ENCODE results near the gene KRTAP10-11.
"Not testable (repeated sequence)": the region's sequence is repeated elsewhere in the genome, so short reads cannot be mapped to it uniquely, and the experiment has no call there.

Gene KRTAP10-11

GRCh38 chr21:44640761-44641160 is 5.5 kb upstream of the KRTAP10-11 start:
- DNase-seq = no peak

GRCh38 chr21:44643741-44644310 is 2.4 kb upstream of the KRTAP10-11 start:
- no peak for DNase-seq

DNA sequence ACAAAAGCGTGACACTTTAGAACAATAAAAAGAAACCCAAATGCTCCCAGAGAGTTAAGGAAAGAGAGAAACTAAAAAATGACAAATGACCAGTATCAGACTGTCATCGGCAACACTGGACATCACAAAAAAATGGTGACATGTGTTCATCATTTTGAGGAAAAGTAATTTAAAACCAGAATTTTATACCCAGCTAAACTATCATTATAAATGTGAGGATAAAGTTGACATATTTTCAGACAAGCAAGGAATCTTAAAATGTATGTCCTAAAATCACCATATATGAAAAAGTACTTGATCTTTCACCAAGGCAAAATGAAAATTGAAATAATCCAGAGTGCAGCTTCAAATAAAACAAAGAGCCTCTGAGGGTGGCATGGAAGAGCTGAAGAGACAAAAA is 1.3 kb upstream of the KRTAP10-11 start:
- DNase-seq = no peak

DNA sequence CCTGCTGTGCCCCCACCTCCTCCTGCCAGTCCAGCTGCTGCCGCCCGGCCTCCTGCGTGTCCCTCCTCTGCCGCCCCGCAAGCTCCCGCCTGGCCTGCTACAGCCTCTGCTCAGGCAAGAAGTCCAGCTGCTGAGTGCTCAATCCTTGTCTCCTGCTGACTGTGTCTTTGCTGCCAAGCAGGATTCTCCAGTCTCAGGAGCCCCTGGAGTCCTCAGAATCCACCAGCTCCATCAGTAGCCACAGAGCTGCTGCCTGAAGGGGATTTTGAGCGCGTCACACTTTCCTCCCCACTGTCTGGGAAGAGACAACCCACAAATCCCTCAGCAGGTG is 973 bp downstream of the KRTAP10-11 start:
- no peak for DNase-seq

DNA sequence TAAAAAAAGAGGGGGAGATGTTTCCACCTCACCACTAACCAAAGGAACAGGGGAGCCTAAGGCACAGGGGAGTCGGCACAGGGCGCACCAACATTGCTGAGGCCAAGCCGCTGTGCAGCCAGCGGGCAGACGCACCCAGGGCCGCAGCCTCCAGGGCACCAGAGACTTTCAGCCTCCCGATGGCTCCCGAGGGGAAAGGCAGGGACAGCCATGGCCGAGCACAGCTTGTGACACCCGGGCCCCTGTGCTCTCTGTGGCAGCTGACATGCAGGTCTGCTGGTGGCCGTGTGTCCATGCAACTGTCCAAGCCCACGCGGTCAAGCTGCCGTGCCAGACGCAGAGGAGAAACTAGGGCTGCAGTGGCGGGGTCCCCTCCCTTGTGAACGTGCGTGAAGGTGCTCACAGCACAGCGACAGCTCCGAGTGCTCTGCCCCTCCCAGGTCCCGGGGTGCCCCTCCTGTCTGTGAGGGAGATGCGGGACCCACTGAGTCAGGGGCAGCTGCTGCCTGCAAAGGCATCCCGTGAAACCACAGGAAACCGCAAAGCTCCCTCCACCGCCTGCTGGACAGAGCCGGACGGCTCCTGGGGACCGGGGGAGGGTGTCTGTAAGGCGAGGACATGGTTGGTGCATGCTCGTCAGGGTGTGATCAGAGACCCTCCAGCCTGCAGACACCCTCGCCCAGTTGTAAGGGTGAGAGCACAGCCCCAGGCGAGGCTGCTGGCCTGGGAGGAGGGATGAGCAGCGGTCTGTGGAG is 2.5 kb downstream of the KRTAP10-11 start:
- no peak for DNase-seq

DNA sequence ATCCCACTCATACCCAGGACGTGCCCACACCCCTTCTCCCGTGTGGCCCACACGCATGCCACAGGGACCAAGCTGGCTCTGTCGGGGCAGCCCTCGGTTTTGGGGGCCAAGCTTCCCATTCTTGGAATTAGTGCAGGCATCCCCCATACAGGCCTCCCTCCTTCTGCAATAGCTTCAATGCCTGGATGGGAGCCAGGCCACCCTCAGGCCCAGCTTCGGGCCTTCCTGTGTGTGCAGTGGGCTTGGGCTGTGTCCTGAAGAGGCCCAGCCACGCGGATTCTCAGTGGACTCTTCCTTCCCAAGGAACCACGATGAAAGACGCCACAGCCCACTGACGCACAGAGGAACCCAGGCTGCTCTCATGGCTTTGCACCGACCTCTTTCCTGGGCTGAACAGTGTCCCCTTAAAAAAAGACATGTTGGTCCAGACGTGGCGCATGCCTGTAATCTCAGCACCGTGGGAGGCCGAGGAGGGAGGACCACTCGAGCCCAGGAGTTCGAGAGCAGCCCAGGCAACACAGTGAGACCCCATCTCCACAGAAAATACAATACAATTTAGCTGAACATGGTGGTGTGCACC is 3.4 kb downstream of the KRTAP10-11 start:
- no peak for DNase-seq

GRCh38 chr21:44650265-44650972 is 4.2 kb downstream of the KRTAP10-11 start:
- DNase-seq = no peak

DNA sequence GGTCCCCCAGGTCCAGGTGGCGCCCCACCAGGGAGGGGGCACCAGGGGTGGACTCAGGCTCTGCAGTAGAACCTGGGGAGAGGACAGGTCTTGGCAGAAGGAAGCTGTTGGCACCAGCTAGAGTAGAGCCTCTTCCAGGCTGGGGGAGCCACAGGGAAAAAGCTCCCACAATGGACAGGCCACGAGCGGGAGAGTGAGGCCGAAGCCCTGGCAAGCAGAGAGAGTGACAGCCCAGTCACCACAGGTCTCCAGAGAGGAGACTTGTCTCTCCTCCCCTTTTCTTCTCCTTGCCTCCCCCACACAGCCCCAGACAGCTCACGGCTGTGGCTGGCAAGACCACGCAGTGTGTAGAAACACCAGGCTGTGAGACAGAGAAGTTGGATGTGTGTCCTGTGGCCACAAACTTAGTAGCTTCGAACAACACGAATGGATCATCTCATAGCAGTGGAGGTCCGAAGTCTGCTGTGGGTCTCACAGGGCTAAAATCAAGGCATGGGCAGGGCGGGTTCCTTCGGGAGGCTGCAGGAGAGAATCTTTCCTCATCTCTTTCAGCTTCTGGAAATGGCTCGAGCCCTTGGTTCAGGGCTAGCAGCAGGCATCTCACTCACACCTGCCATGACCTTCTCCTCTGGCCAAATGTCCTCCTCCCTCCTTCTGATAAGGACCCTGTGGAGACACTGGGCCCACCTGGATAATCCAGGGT is 4.9 kb downstream of the KRTAP10-11 start:
- no peak for DNase-seq

- no peak for DNase-seq
These were observed 6.9 kb downstream of the KRTAP10-11 start for GRCh38 chr21:44653123-44653522.

DNA sequence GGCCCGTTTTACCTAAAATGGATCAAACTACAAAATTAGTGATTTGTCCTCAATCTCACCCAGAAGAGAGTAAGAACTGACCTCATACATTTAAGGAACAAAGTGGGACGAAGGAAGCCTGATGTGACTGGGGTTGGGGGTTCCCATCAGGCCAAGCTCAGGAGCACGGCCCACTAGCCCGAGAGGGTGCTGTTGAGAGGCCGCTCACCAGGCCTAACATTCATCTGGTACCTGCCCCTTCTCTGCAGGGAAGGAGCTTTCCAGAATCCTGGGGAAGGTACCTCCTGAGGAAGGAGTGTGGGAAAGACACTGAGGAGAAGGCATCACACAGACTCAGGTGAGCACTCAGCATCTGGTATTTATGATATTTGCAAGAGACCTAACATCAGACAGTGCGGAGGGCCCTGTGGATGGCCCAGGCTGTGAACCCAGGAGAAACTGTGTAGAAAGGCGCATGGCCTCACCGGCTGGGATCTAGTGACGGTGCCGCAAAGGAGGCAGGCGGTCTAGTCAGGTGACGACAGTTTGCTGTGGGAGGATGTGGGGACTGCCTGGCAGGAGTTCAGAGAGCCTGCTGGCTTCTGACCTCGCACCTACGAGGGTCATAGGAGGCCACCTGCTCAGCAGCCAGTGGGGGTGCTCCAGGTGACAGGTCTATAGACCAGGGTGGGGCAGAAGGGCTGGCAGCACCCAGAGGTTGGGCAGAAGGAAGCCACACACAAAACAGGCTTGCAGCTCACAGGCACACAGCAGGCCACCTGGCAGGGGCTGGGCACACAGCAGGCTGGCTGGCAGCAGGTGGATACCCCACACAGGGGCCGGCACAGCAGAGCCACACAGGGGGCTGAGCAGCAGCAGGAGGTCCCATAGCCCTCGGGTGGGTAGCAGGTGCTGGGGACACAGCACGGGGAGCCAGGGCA is 7.7 kb downstream of the KRTAP10-11 start:
- DNase-seq = peak; percentile 14 to 40

- no peak for DNase-seq
These were observed 8.5 kb downstream of the KRTAP10-11 start, which contains the start of gene KRTAP12-4 for GRCh38 chr21:44654576-44655175. Gene KRTAP12-4 (minus strand): TSS chr21:44654659. CDS start chr21:44654614, 45 bp downstream.

GRCh38 chr21:44656868-44657267 is 10.7 kb downstream of the KRTAP10-11 start:
- no peak for DNase-seq

GRCh38 chr21:44657635-44658540 is 11.7 kb downstream of the KRTAP10-11 start, which contains the start of gene KRTAP12-3:
Gene KRTAP12-3 (plus strand): TSS chr21:44657932. CDS start chr21:44657980, 48 bp downstream.
- DNase-seq = no peak

DNA sequence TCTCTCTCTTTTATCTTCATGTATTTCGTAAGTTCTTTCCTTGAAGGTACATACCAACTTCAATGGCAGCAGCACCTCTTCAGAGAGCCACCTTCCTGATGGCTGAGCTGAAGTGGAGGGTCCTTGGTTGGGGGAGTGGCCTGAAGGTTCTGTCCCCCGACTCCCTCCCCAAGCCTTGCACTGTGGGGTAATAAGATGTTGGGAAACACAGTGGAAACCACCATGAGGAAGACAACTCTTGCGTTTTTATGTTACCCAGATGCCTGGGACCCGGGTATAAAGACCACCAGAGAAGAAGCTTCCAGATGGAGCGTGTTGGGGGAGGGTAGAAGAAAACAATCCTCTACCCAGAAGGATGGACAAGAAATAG is 12.3 kb downstream of the KRTAP10-11 start:
- DNase-seq = no peak

DNA sequence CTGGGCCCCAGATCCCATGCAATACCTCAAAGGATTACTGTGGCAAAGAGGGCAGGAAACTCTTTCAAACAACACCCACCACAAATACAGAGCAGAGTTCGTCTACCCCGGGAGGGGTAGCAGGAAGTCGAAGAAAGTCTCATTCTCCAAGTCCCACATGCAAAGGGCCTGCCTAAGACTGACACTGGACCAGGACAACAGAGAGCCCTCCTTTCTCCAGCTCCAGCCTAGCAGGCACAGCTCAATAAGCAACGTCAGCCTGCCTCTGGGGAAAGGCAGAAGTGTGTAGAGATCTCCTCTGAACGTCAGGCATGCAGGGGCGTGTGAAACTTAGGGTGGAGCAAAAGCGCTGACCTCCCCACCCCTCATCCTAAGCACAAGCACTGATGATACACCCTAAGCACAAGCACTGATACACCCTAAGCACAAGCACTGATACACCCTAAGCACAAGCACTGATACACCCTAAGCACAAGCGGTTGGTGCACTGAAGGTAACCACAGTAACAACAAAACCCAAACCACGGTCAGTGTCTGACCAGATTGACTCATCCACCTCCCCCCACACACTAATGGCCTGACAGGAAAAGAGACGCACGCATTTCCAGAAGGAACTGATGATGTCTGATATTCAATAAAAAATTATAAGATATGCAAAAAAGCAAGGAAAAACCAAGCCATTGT is 12.8 kb downstream of the KRTAP10-11 start:
- DNase-seq = no peak

DNA sequence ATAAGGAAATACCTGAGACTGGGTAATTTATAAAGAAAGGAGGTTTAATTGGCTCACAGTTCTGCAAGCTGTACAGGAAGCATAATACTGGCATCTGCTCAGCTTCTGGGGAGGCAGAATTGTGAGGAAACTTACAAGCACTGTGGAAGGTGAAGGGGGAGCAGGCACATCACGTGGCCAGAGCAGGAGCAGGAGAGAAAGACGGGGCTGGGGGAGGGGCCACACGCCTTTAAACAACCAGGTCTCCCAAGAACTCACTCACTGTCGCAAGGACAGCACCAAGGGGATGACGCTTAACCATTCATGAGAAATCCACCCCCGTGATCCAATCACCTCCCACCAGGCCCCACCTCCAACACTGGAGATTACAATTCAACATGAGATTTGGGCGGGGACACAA is 15.4 kb downstream of the KRTAP10-11 start:
- DNase-seq = not testable (repeated sequence)

- no peak for DNase-seq
These were observed 18.5 kb downstream of the KRTAP10-11 start for GRCh38 chr21:44664691-44665090.

GRCh38 chr21:44666401-44667320 is 20.4 kb downstream of the KRTAP10-11 start, which contains the start of gene KRTAP12-2:
Gene KRTAP12-2 (minus strand): TSS chr21:44666927. CDS start chr21:44666886, 41 bp downstream.
- no peak for DNase-seq
